Astrocyte (in vitro differentiated cells and primary cell): ENCODE measurements around the gene HES6.

ENCODE experiments used
- CTCF ChIP-seq: IDR thresholded peaks from 2 replicates; pipeline ENCODE4 v1.5.1; 2011; ENCODE audit warnings: low read depth, mild to moderate bottlenecking, inconsistent platforms, low read length, moderate library complexity; ENCODE audit not compliant: insufficient read depth
- EZH2 ChIP-seq: IDR thresholded peaks from 2 replicates; pipeline ENCODE4 v1.6.1; 2012; ENCODE audit warnings: mild to moderate bottlenecking, low read length, inconsistent platforms; ENCODE audit not compliant: insufficient read depth

GRCh38 chr2:238239543-238239862 is 335 bp downstream of the HES6 start:
- TF ChIP-seq CTCF: no peak
- TF ChIP-seq EZH2: no peak
